Duodenal mucosa (tissue), 2 donors: Measurements from ENCODE around the gene XPA.

Experiments
- H3K27ac ChIP-seq: one replicate; pipeline ENCODE4 v1.7.0; 2013; ENCODE audit warnings: low read depth, low read length
- H3K27me3 ChIP-seq, 2 donors: one replicate each; pipeline ENCODE4 v1.7.0; 2013; ENCODE audit warnings: low read length in 2 of 2, control low read depth in 1 of 2; ENCODE audit not compliant: insufficient read depth in 2 of 2, control insufficient read depth in 1 of 2
- H3K36me3 ChIP-seq, 2 donors: one replicate each; pipeline ENCODE4 v1.7.0; 2013; ENCODE audit warnings: low read length in 2 of 2, control low read depth in 1 of 2; ENCODE audit not compliant: insufficient read depth in 2 of 2, control insufficient read depth in 1 of 2
- H3K4me1 ChIP-seq, 2 donors: one replicate each; pipeline ENCODE4 v1.7.0; 2013; ENCODE audit warnings: low read length in 2 of 2, control low read depth in 1 of 2; ENCODE audit not compliant: insufficient read depth in 2 of 2, control insufficient read depth in 1 of 2
- H3K4me3 ChIP-seq, 2 donors: one replicate each; pipeline ENCODE4 v1.7.0; 2013; ENCODE audit warnings: low read length in 2 of 2, low read depth in 1 of 2
- H3K9ac ChIP-seq, 2 donors: one replicate each; pipeline ENCODE4 v1.7.0; 2013; ENCODE audit warnings: low read length in 2 of 2, low read depth in 1 of 2
- H3K9me3 ChIP-seq, 2 donors: one replicate each; pipeline ENCODE4 v1.7.0; 2013; ENCODE audit warnings: low read length in 2 of 2, control low read depth in 1 of 2; ENCODE audit not compliant: control insufficient read depth in 1 of 2

The XPA gene

DNA sequence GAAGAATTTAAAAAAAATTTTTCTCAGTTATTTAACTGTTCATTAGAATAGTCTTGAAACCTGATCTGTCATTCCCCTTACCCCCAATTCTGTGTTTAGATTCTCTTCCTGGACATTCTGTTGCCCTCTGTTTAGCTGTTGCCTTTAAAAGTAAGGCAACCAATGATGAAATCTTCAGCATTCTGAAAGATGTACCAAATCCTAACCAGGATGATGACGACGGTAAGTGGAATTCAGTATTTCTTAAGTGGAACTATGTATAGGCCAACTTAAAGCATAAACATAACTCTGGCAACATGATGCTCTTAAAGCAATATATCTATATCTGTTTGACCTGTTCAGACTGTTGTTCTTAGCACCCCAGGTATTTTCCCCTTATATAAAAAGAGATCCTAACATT is 36.3 kb downstream of the XPA start:
- Histone ChIP-seq H3K36me3 (peaks cover 33 to 88% of the 10 kb centered on the region in 2 donors), H3K9me3 (no peaks in the 10 kb centered on the region), H3K4me3 (no peak overlapping the region), H3K9ac (no peak overlapping the region), H3K27ac (no peak overlapping the region), H3K27me3 (no peaks in the 10 kb centered on the region), H3K4me1 (no peaks in the 10 kb centered on the region)

GRCh38 chr9:97660340-97660739 is 36.8 kb downstream of the XPA start:
- H3K9ac ChIP-seq = no peak overlapping the region
- H3K4me3 ChIP-seq = no peak overlapping the region
- peaks cover 32 to 90% of the 10 kb centered on the region in 2 donors for H3K36me3 ChIP-seq
- no peak overlapping the region for H3K27ac ChIP-seq
- H3K27me3 ChIP-seq = no peaks in the 10 kb centered on the region
- H3K9me3 ChIP-seq = no peaks in the 10 kb centered on the region
- no peaks in the 10 kb centered on the region for H3K4me1 ChIP-seq

- Histone ChIP-seq H3K9ac (no peak overlapping the region), H3K4me3 (no peak overlapping the region), H3K4me1 (no peaks in the 10 kb centered on the region), H3K36me3 (peaks cover 27 to 90% of the 10 kb centered on the region in 2 donors), H3K9me3 (no peaks in the 10 kb centered on the region), H3K27ac (no peak overlapping the region), H3K27me3 (no peaks in the 10 kb centered on the region)
These were observed 37.4 kb downstream of the XPA start for GRCh38 chr9:97659771-97660170.

- Histone ChIP-seq H3K4me3 (no peak overlapping the region), H3K27me3 (no peaks in the 10 kb centered on the region), H3K4me1 (no peaks in the 10 kb centered on the region), H3K27ac (no peak overlapping the region), H3K36me3 (peaks cover 22 to 90% of the 10 kb centered on the region in 2 donors), H3K9me3 (no peaks in the 10 kb centered on the region), H3K9ac (no peak overlapping the region)
These were observed 38.4 kb downstream of the XPA start for GRCh38 chr9:97658707-97659106.

GRCh38 chr9:97651646-97652045 is 45.5 kb downstream of the XPA start:
- Histone ChIP-seq H3K9me3 (no peaks in the 10 kb centered on the region), H3K36me3 (peaks cover 43 to 92% of the 10 kb centered on the region in 2 donors), H3K9ac (no peak overlapping the region), H3K27me3 (no peaks in the 10 kb centered on the region), H3K4me3 (no peak overlapping the region), H3K4me1 (no peaks in the 10 kb centered on the region), H3K27ac (no peak overlapping the region)

GRCh38 chr9:97647996-97648395 is 49.1 kb downstream of the XPA start:
- Histone ChIP-seq H3K36me3 (peaks cover 40 to 79% of the 10 kb centered on the region in 2 donors), H3K4me1 (no peaks in the 10 kb centered on the region), H3K9ac (no peak overlapping the region), H3K27me3 (no peaks in the 10 kb centered on the region), H3K27ac (no peak overlapping the region), H3K9me3 (no peaks in the 10 kb centered on the region), H3K4me3 (no peak overlapping the region)

GRCh38 chr9:97645720-97646119 is 51.4 kb downstream of the XPA start:
- H3K36me3 ChIP-seq = peaks cover 35 to 66% of the 10 kb centered on the region in 2 donors
- no peak overlapping the region for H3K9ac ChIP-seq
- H3K4me3 ChIP-seq = no peak overlapping the region
- H3K27ac ChIP-seq = no peak overlapping the region
- H3K27me3 ChIP-seq = no peaks in the 10 kb centered on the region
- H3K9me3 ChIP-seq = no peaks in the 10 kb centered on the region
- H3K4me1 ChIP-seq = no peaks in the 10 kb centered on the region

DNA sequence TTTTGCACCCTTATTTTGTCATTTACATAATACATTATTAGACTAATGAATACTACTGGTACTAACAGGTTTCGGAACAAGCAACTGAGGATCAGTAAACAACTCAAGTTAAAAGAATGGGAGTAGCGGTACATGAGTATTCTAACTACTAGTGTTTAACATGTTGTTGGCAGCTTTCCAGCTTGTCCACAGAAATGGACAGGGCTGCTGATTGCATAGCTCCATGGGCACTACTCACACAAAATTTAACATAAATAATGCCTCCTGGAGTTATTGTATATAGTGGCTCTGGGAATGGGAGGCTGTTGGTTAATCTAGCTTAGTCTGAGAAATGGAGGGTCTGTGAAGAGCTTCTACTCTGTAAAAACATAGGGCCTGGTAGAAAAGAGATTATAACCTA is 56.8 kb downstream of the XPA start:
- Histone ChIP-seq H3K36me3 (peaks cover 12 to 26% of the 10 kb centered on the region in 2 donors), H3K27ac (no peak overlapping the region), H3K9me3 (no peaks in the 10 kb centered on the region), H3K4me3 (no peak overlapping the region), H3K9ac (no peak overlapping the region), H3K4me1 (peaks cover 13 to 24% of the 10 kb centered on the region in 2 donors), H3K27me3 (no peaks in the 10 kb centered on the region)

DNA sequence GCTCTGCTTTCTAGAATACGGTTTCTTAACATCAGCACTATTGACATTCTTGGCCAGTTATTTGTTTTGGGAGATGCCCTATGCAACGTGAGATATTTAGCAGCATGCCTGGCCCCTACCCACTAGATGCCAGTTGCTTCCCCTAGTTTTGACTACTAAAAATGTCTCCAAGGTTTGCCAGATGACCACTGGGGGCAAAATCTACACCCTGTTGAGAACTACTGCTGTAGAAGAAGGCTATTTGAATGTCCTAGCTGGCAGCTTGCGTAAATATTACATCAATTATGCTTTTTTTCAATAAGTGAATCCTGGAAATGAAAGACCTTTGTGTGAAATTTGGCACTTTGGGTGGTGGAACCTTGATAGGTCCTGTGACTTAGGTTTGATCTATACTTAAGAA is 58.5 kb downstream of the XPA start:
- Histone ChIP-seq H3K9me3 (no peaks in the 10 kb centered on the region), H3K4me3 (no peak overlapping the region), H3K4me1 (peaks cover 22 to 33% of the 10 kb centered on the region in 2 donors), H3K27ac (no peak overlapping the region), H3K9ac (no peak overlapping the region), H3K27me3 (no peaks in the 10 kb centered on the region), H3K36me3 (peaks cover 8 to 14% of the 10 kb centered on the region in 2 donors)

GRCh38 chr9:97636903-97637302 is 60.2 kb downstream of the XPA start:
- Histone ChIP-seq H3K27me3 (no peaks in the 10 kb centered on the region), H3K4me1 (peaks cover 27 to 36% of the 10 kb centered on the region in 2 donors), H3K9ac (no peak overlapping the region), H3K36me3 (peaks cover 0 to 7% of the 10 kb centered on the region in 2 donors), H3K27ac (no peak overlapping the region), H3K9me3 (no peaks in the 10 kb centered on the region), H3K4me3 (no peak overlapping the region)

- no peaks in the 10 kb centered on the region for H3K27me3 ChIP-seq
- H3K4me3 ChIP-seq = peak overlapping the region; percentile 87 to 96
- H3K9me3 ChIP-seq = no peaks in the 10 kb centered on the region
- no peaks in the 10 kb centered on the region for H3K36me3 ChIP-seq
- no peak overlapping the region for H3K27ac ChIP-seq
- H3K4me1 ChIP-seq = peaks cover 32 to 42% of the 10 kb centered on the region in 2 donors
- peak overlapping the region in 1 of 2 donors; percentile 96 for H3K9ac ChIP-seq
These were observed 62.1 kb downstream of the XPA start for GRCh38 chr9:97635026-97635425.
